Measurements from ENCODE around the gene PRKAA1.

GRCh38 chr5:40735609-40736008, 62.6 kb downstream of the PRKAA1 start:
- TF ChIP-seq POLR2AphosphoS5 (IDR thresholded peaks at IDR 0.05; ENCODE audit: borderline replicate concordance, low read depth, low read length), result no peak
- no peak for TF ChIP-seq EZH2 (IDR thresholded peaks at IDR 0.05)
- no peak for TF ChIP-seq FOXP2 (optimal IDR thresholded peaks at IDR 0.05; ENCODE audit: control extremely low read depth, extremely low read length, insufficient read depth)
